ENCODE data around the gene SLC15A3. TPM values are rescaled to one million over a fixed set of nuclear protein-coding genes. Genes with fewer than 3 reads are reported as not detected.

SLC15A3 gene
- polyA plus RNA-seq, 4 donors: 4.5 to 26.0 (median 11.3) TPM

- DNase-seq (no peak), FAIRE-seq (no peak)
Measured at GRCh38 chr11:60917267-60917666, 34.7 kb downstream of the SLC15A3 start.

GRCh38 chr11:60916669-60917206 is 35.2 kb downstream of the SLC15A3 start:
- no peak overlapping the region for H3K27ac ChIP-seq (ENCODE audit: low read depth in 1 of 3, low read length in 2 of 3)
- WGBS, 3 donors: 65 to 79% (median 68%) methylated on average over 3 of the region's 3 CpGs
- H3K36me3 ChIP-seq (ENCODE audit: control insufficient read depth in 3 of 3, insufficient read depth in 2 of 3, low read depth in 1 of 3, low read length in 3 of 3): peaks cover 11 to 26% (median 14%) of the 10 kb centered on the region in 3 donors
- H3K4me1 ChIP-seq (ENCODE audit: control insufficient read depth in 3 of 3, insufficient read depth in 2 of 3, low read depth in 1 of 3, low read length in 2 of 3): peaks cover 6 to 12% (median 8%) of the 10 kb centered on the region in 3 donors
- no peaks in the 10 kb centered on the region for H3K27me3 ChIP-seq (ENCODE audit: control insufficient read depth in 3 of 3, insufficient read depth in 3 of 3, low read length in 3 of 3)
- H3K4me3 ChIP-seq (ENCODE audit: low read depth in 1 of 3, low read length in 3 of 3): no peak overlapping the region
- no peak for FAIRE-seq
- H3K9me3 ChIP-seq (ENCODE audit: control insufficient read depth in 2 of 2, insufficient read depth in 1 of 2, low read depth in 1 of 2, low read length in 1 of 2): no peaks in the 10 kb centered on the region
- no peak for DNase-seq

More at GRCh38 chr11:60917267-60917666, 34.7 kb downstream of the SLC15A3 start:
- WGBS, 3 donors: 94 to 98% (median 94%) methylated on average over 1 of the region's 1 CpG
- Histone ChIP-seq H3K36me3 (ENCODE audit: control insufficient read depth in 3 of 3, insufficient read depth in 2 of 3, low read depth in 1 of 3, low read length in 3 of 3) (peaks cover 11 to 31% (median 14%) of the 10 kb centered on the region in 3 donors), H3K4me3 (ENCODE audit: low read depth in 1 of 3, low read length in 3 of 3) (no peak overlapping the region), H3K27ac (ENCODE audit: low read depth in 1 of 3, low read length in 2 of 3) (no peak overlapping the region), H3K27me3 (ENCODE audit: control insufficient read depth in 3 of 3, insufficient read depth in 3 of 3, low read length in 3 of 3) (no peaks in the 10 kb centered on the region), H3K9me3 (ENCODE audit: control insufficient read depth in 2 of 2, insufficient read depth in 1 of 2, low read depth in 1 of 2, low read length in 1 of 2) (no peaks in the 10 kb centered on the region), H3K4me1 (ENCODE audit: control insufficient read depth in 3 of 3, insufficient read depth in 2 of 3, low read depth in 1 of 3, low read length in 2 of 3) (peaks cover 6 to 12% (median 8%) of the 10 kb centered on the region in 3 donors)

DNA sequence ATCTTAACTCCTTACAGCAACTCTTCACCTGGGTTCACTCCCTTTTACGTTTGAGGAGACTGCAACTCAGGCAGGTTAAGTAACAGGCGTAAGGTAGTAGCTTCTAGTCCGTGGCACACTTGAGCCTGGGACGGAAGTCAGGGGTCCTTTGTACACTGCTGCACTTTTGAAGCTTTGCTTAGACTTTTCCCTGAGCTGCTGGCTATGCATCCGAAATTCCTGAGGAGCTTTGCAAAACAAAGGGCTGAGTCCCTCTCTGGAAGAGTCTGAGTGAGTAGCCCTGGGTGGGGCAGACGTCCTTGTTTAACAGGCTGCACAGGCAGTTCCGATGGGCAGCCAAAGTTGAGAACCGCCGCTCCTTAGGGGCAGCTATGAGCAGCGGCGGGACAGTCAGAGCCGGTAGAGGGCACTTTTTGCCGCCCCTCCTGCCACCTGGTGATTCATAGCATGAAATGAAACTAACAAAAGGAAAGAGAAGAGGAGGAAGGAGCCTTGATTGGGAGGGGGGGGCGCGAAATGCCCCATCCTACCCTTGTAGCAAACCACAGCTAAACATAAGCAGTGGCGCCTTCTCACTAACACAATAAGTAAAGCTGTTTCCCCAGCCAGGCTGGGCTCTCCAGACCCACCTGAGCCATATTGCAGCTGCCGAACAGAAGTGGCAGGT is 36.6 kb downstream of the SLC15A3 start:
- peak overlapping the region; percentile 5 to 95 (median 37) for H3K27ac ChIP-seq (ENCODE audit: low read depth in 1 of 3, low read length in 2 of 3)
- H3K36me3 ChIP-seq (ENCODE audit: control insufficient read depth in 3 of 3, insufficient read depth in 2 of 3, low read depth in 1 of 3, low read length in 3 of 3): peaks cover 3 to 12% (median 5%) of the 10 kb centered on the region in 3 donors
- H3K4me1 ChIP-seq (ENCODE audit: control insufficient read depth in 3 of 3, insufficient read depth in 2 of 3, low read depth in 1 of 3, low read length in 2 of 3): peaks cover 6 to 12% (median 8%) of the 10 kb centered on the region in 3 donors
- DNase-seq (peak; percentile 55 to 61), FAIRE-seq (no peak)
- no peaks in the 10 kb centered on the region for H3K9me3 ChIP-seq (ENCODE audit: control insufficient read depth in 2 of 2, insufficient read depth in 1 of 2, low read depth in 1 of 2, low read length in 1 of 2)
- no peaks in the 10 kb centered on the region for H3K27me3 ChIP-seq (ENCODE audit: control insufficient read depth in 3 of 3, insufficient read depth in 3 of 3, low read length in 3 of 3)
- peak overlapping the region in 2 of 3 donors; percentile 81 to 86 for H3K4me3 ChIP-seq (ENCODE audit: low read depth in 1 of 3, low read length in 3 of 3)
- 6% methylated on average over 17 of the region's 17 CpGs for WGBS, 3 donors

- Histone ChIP-seq H3K27ac (ENCODE audit: low read depth in 1 of 3, low read length in 2 of 3) (peak overlapping the region; percentile 77 to 96 (median 95)), H3K36me3 (ENCODE audit: control insufficient read depth in 3 of 3, insufficient read depth in 2 of 3, low read depth in 1 of 3, low read length in 3 of 3) (peaks cover 0 to 8% (median 2%) of the 10 kb centered on the region in 3 donors), H3K9me3 (ENCODE audit: control insufficient read depth in 2 of 2, insufficient read depth in 1 of 2, low read depth in 1 of 2, low read length in 1 of 2) (no peaks in the 10 kb centered on the region), H3K4me1 (ENCODE audit: control insufficient read depth in 3 of 3, insufficient read depth in 2 of 3, low read depth in 1 of 3, low read length in 2 of 3) (peaks cover 6 to 12% (median 8%) of the 10 kb centered on the region in 3 donors), H3K27me3 (ENCODE audit: control insufficient read depth in 3 of 3, insufficient read depth in 3 of 3, low read length in 3 of 3) (no peaks in the 10 kb centered on the region), H3K4me3 (ENCODE audit: low read depth in 1 of 3, low read length in 3 of 3) (peak overlapping the region; percentile 68 to 86 (median 81))
- DNase-seq (peak; percentile 31 to 65), FAIRE-seq (no peak)
- 0 to 1% (median 1%) methylated on average over 31 of the region's 31 CpGs for WGBS, 3 donors
Measured at GRCh38 chr11:60914633-60915247, 37.2 kb downstream of the SLC15A3 start.

GRCh38 chr11:60913793-60914632 is 38.0 kb downstream of the SLC15A3 start, which contains the start of gene TMEM109:
Gene TMEM109 (plus strand): TSS chr11:60914158. CDS start chr11:60919694, 5,536 bp downstream.
- Histone ChIP-seq H3K9me3 (ENCODE audit: control insufficient read depth in 2 of 2, insufficient read depth in 1 of 2, low read depth in 1 of 2, low read length in 1 of 2) (no peaks in the 10 kb centered on the region), H3K4me3 (ENCODE audit: low read depth in 1 of 3, low read length in 3 of 3) (peak within 1 kb of the TSS; percentile 68 to 86 (median 81)), H3K4me1 (ENCODE audit: control insufficient read depth in 3 of 3, insufficient read depth in 2 of 3, low read depth in 1 of 3, low read length in 2 of 3) (peaks cover 6 to 12% (median 8%) of the 10 kb centered on the region in 3 donors), H3K36me3 (ENCODE audit: control insufficient read depth in 3 of 3, insufficient read depth in 2 of 3, low read depth in 1 of 3, low read length in 3 of 3) (peaks cover 0 to 3% (median 0%) of the 10 kb centered on the region in 3 donors), H3K27me3 (ENCODE audit: control insufficient read depth in 3 of 3, insufficient read depth in 3 of 3, low read length in 3 of 3) (no peaks in the 10 kb centered on the region), H3K27ac (ENCODE audit: low read depth in 1 of 3, low read length in 2 of 3) (peak within 1 kb of the TSS; percentile 77 to 96 (median 95))
- 0% methylated on average over 48 to 70 of the region's 70 CpGs for WGBS, 3 donors
- DNase-seq (peak; percentile 94 to 95), FAIRE-seq (no peak)

DNA sequence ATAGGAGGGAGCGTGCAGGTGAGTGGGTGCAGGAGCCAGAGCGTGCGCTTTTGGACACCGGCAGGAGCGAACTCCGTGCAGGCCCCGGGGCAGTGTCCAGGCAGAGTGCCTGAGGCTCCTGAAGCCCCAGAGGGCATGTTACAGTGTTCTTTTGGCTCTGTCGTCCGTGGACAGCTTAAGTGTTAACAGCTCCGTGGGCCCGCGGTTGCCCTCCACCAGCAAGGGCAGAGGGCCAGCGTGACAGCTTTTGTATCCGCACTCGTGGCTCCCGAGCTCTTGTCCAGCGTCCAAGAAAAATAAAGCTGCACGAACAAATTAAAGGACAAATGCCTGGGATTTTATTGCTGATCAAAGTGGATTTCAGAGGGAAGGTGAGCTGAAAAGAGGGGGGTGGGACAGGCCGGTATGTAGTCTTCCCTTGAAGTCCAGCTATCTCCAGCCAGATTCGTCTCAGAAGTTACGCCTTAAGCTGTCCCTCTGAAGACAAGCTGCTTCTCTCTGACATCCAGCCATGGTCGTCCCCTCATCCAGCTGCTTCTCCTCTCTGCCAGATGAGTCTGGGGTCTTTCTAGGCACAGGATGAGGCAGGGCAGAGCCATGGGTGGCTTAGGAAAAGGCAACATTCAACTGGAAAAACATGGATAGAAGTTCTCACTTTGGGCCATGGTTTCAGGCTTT is 39.0 kb downstream of the SLC15A3 start:
- DNase-seq: no peak
- Histone ChIP-seq H3K36me3 (ENCODE audit: control insufficient read depth in 3 of 3, insufficient read depth in 2 of 3, low read depth in 1 of 3, low read length in 3 of 3) (no peaks in the 10 kb centered on the region), H3K4me3 (ENCODE audit: low read depth in 1 of 3, low read length in 3 of 3) (no peak overlapping the region), H3K4me1 (ENCODE audit: control insufficient read depth in 3 of 3, insufficient read depth in 2 of 3, low read depth in 1 of 3, low read length in 2 of 3) (peaks cover 4 to 12% (median 5%) of the 10 kb centered on the region in 3 donors), H3K27ac (ENCODE audit: low read depth in 1 of 3, low read length in 2 of 3) (peak overlapping the region in 2 of 3 donors; percentile 95 to 96), H3K27me3 (ENCODE audit: control insufficient read depth in 3 of 3, insufficient read depth in 3 of 3, low read length in 3 of 3) (no peaks in the 10 kb centered on the region), H3K9me3 (ENCODE audit: control insufficient read depth in 2 of 2, insufficient read depth in 1 of 2, low read depth in 1 of 2, low read length in 1 of 2) (no peaks in the 10 kb centered on the region)
- WGBS, 3 donors: 83 to 87% (median 87%) methylated on average over 22 of the region's 22 CpGs
- FAIRE-seq: no peak

DNA sequence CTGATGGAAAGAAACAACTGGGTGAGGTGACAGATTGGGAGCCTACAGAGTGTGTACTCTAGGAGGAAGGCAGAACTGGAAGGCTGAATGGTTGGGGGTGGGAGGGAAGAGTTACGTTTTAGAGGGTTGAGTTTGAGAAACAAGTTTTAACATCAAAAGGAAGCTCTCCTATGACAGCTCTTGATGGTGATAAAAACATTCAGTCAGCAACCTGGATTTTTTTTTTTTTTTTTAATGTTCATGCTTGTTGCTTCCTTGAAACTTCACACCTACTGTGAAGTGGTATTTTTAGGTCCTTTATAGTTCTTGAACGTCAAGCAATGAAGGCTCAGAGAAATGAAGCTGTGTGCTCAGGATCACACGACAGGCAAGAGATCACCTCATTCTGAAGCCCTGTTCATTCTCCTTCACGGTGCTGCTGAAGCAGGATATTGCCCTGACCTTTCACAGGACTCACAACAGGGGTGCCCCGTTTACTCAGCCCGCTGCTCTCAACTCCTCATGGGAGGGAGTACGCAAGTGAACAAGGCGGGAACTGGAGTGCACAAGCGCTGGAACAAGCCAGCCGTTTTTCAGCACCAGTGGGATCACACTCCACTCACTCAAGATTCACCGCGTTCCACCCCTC is 39.6 kb downstream of the SLC15A3 start:
- no peak for FAIRE-seq

More for the DNA sequence above, 39.6 kb downstream of the SLC15A3 start:
- H3K9me3 ChIP-seq (ENCODE audit: control insufficient read depth in 2 of 2, insufficient read depth in 1 of 2, low read depth in 1 of 2, low read length in 1 of 2): no peaks in the 10 kb centered on the region
- no peak overlapping the region for H3K4me3 ChIP-seq (ENCODE audit: low read depth in 1 of 3, low read length in 3 of 3)
- H3K27ac ChIP-seq (ENCODE audit: low read depth in 1 of 3, low read length in 2 of 3): no peak overlapping the region
- DNase-seq: no peak
- 71 to 84% (median 73%) methylated on average over 12 of the region's 12 CpGs for WGBS, 3 donors
- H3K4me1 ChIP-seq (ENCODE audit: control insufficient read depth in 3 of 3, insufficient read depth in 2 of 3, low read depth in 1 of 3, low read length in 2 of 3): peaks cover 4 to 12% (median 5%) of the 10 kb centered on the region in 3 donors
- H3K27me3 ChIP-seq (ENCODE audit: control insufficient read depth in 3 of 3, insufficient read depth in 3 of 3, low read length in 3 of 3): no peaks in the 10 kb centered on the region
- H3K36me3 ChIP-seq (ENCODE audit: control insufficient read depth in 3 of 3, insufficient read depth in 2 of 3, low read depth in 1 of 3, low read length in 3 of 3): no peaks in the 10 kb centered on the region

All from small intestine (tissue), 7 donors.